ENCODE results near the gene SIMC1. TPM values are rescaled to one million over a fixed set of nuclear protein-coding genes. Genes with fewer than 3 reads are reported as not detected.
"Not testable (repeated sequence)": the region's sequence is repeated elsewhere in the genome, so short reads cannot be mapped to it uniquely, and the experiment has no call there.

Gene SIMC1
- total RNA-seq, result 10 to 100 TPM; 24.0 to 27.6 TPM

DNA sequence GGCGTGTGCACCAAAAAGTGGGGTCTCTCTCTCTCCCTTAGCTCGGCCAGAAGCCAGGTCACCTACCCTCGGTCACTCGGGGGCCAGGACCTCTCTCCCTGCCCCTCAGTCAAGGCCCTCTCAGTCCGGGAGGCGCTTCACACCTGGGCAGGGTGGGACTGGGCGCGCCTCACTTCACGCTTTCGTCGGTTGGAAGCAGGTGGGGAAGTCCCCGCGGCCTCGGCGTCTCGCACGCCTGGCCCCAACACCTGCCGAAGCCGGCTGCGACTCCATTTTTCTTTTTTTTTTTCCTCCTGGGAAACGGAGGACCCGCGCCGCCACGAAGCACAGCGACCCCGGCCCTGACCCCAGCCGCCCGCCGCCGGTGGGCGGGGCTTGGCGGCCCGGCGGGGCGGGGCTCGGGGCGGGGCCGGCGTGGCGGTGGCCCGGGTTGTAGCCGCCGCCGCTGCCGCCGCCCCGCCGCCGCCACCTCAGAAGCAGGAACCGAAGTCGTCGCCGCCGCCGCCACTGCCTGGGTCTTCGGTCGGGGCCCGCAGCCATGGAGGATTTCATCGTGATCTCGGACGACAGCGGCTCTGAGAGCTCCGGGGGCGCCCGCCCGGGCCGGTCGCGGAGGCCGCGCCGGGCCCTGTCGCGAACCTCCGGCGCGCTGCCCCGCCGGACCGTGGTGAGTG, at the start of gene SIMC1:
Gene SIMC1, plus strand, starts transcription at position 454 of the 674 bp plus-strand sequence. Its CDS starts 85 bp downstream, at position 539.
- H3K4me1 Mint-ChIP-seq; POLR2A ChIA-PET; H3K27me3 Mint-ChIP-seq; CTCF ChIA-PET; H3K9me3 Mint-ChIP-seq (ENCODE audit: low read depth); H3K36me3 Mint-ChIP-seq (ENCODE audit: low read depth): not testable (repeated sequence)
- Mint-ChIP-seq H3K27ac (peak within 1 kb of the TSS; percentile 51), H3K4me3 (peak within 1 kb of the TSS; percentile 65)
- peak; percentile 74 for DNase-seq
- peak; percentile 73 for ATAC-seq
- intact Hi-C loops (cut with DNase I, micrococcal nuclease), result loop anchor here (5.0 kb wide), 2 partner anchors 124 to 299 kb away; partner anchors contain the start of genes KIAA1191 (in 2 of the 2) and RNF44 (in 1 of the 2)

DNA sequence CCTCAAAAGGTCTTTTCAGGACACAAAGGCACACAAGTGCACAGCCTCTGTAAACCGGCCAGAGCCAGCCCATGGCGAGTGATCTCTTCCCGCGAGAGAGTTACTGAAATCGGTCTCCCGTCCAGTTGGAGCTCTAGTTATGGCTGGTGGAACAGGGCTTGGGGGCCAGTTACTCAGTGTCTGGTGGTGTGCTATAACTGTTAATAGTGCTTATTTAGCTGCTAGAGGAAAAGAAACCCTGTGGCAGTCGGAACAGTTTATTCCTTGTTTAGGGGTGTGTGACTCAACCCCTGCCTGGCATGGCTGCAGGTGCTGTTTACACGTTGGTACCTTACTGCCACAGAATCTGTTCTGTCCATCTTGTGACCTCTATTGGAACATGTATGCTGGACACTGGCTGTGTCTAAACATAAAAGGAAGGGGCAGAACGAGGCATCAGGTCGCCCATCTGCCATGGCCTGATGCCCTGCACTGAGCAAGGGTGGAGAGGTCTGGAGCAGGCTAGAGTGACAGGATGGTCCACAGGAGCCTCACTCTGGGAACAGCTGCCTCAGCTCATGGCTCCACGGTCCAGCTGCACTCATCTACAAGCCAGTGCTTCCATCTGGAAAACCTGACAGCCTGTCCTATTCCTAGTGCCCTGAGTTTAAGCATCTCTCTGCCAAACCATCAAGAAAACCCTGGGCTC, 49.6 kb upstream of the SIMC1 start:
- no peak for DNase-seq

DNA sequence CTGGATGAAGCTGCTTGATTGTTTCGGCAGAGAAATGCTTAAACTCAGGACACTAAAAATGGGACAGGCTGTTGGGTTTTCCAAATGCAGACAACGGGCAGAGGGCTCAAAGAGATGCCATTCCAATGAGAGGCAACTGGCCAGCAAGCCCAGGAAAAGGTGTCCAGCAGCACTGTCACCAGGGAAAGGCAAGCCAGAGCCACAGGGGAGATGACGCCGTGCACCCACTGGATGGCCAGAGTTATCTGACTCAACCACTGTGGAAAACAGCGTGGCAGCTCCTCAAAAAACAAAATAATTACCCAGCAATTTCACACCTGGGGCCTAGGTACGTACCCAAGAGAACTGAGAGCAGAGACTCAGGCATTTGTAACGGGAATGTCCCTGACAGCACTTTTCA, 48.4 kb upstream of the SIMC1 start:
- Mint-ChIP-seq H3K36me3 (ENCODE audit: low read depth) (no peaks in the 10 kb centered on the region), H3K27ac (no peak overlapping the region), H3K4me1 (no peaks in the 10 kb centered on the region), H3K27me3 (peaks cover 5% of the 10 kb centered on the region), H3K4me3 (no peak overlapping the region), H3K9me3 (ENCODE audit: low read depth) (no peaks in the 10 kb centered on the region)
- ATAC-seq, result no peak
- intact Hi-C loops (cut with DNase I, micrococcal nuclease), result no loop called here
- ChIA-PET POLR2A (no interaction called here), CTCF (no interaction called here)
- DNase-seq, result no peak

More for the DNA sequence above, 49.6 kb upstream of the SIMC1 start:
- POLR2A ChIA-PET, result no interaction called here
- no peak overlapping the region for H3K27ac Mint-ChIP-seq
- H3K36me3 Mint-ChIP-seq (ENCODE audit: low read depth), result no peaks in the 10 kb centered on the region
- H3K9me3 Mint-ChIP-seq (ENCODE audit: low read depth), result no peaks in the 10 kb centered on the region
- CTCF ChIA-PET, result no interaction called here
- H3K4me3 Mint-ChIP-seq, result no peak overlapping the region
- intact Hi-C loops (cut with DNase I, micrococcal nuclease), result no loop called here
- ATAC-seq, result no peak
- H3K4me1 Mint-ChIP-seq, result no peaks in the 10 kb centered on the region
- H3K27me3 Mint-ChIP-seq, result peaks cover 5% of the 10 kb centered on the region

DNA sequence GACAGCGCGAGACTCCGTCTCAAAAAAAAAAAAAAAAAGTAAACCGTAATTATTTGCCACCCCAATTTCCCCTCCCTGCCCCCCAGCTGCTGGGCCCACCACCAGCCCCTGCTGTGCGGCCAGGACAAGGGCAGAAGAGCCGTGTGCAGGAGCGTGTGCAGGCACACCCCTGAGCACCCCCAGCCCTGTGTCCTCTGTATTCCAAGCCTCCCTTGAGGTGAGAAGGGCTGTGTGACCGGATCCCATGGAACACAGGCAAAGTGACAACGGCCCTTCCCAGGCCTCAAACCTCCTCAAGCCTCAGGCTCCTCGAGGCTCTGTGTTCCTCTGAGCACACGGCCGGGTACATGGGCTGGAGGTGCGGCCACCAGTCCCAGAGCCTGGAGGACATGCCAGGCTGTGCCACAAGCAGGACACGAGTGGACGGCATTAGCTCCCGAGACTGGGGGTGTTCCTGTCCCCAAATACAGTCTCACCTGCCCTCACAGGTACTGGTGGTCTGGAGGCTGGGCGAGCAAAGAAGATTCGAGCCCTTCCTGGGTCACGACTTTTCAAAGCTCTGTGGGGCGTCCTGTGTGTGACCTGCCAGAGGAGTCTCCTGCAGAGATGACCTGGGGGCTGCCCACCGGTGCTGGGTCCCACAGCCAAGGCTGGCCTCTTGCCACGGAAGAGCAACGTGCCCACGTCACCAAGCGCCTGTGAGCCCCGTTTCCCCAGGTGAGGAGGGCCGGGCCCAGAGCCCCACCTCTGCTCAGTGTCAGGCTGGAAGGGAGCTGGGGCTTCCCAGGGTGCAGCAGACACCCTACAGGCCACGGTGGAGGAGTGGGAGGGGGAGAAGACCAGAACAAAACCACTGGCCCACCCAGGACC, 47.1 kb upstream of the SIMC1 start:
- no peak overlapping the region for H3K4me3 Mint-ChIP-seq
- no peak for ATAC-seq
- H3K4me1 Mint-ChIP-seq, result peaks cover 4% of the 10 kb centered on the region
- intact Hi-C loops (cut with DNase I, micrococcal nuclease), result no loop called here
- H3K27ac Mint-ChIP-seq, result no peak overlapping the region
- ChIA-PET POLR2A (no interaction called here), CTCF (no interaction called here)
- no peaks in the 10 kb centered on the region for H3K9me3 Mint-ChIP-seq (ENCODE audit: low read depth)
- DNase-seq, result no peak
- no peaks in the 10 kb centered on the region for H3K36me3 Mint-ChIP-seq (ENCODE audit: low read depth)
- H3K27me3 Mint-ChIP-seq, result peaks cover 5% of the 10 kb centered on the region

DNA sequence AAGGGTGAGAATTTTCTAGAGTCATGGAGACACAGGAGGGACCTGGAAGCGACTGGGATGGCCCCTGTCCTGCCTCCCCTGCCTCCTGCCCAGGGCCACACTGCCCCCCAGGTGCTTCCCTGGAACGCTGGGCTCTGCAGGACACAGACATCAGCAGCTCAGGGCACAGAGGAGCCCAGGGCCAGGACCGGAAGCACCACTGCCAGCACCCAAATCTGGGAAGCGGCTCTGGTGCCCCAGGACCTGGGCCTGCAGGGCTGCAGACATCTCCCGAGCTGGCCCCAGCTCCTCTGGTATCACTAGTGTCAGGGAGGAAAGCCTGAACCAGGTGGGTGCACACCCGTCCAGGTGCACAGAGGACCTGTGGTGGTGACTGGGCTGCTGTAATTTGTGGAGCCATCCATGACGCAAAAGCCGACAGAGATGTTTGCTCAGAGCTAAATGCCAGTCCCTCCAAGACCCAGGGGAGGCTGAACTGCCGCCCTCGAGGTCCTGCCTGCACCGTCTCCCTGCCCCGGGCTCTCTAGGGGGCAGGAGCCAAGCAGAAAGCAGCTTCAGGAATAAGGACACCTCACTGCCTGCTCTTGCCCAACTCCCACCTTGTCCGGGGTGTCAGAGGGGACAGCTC, 46.0 kb upstream of the SIMC1 start:
- Mint-ChIP-seq H3K36me3 (ENCODE audit: low read depth) (no peaks in the 10 kb centered on the region), H3K27me3 (peaks cover 5% of the 10 kb centered on the region), H3K27ac (no peak overlapping the region), H3K9me3 (ENCODE audit: low read depth) (no peaks in the 10 kb centered on the region), H3K4me3 (no peak overlapping the region), H3K4me1 (peaks cover 4% of the 10 kb centered on the region)
- ATAC-seq (no peak), DNase-seq (no peak)
- intact Hi-C loops (cut with DNase I, micrococcal nuclease), result no loop called here
- CTCF ChIA-PET, result no interaction called here
- POLR2A ChIA-PET, result no interaction called here

DNA sequence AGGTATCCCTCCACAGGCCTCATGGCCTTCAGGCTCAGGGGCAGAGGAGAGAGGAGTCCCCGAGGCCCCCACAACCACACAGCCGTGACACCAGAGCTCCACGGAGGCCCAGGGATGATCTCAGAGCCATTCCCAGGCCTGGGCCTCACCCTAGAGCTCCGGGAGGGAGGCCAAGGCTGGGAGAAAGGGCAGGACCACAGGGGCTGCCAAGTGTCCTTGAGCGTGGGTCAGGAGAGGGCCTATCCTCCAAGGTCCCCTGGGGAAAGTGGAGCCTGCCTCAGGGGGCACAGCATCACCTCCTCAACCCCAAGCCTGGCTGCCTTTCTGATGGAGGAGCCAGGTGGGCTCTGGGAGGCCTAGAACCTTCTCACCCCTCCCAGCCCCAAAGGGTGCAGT, 45.5 kb upstream of the SIMC1 start:
- intact Hi-C loops (cut with DNase I, micrococcal nuclease); H3K27me3 Mint-ChIP-seq; H3K36me3 Mint-ChIP-seq (ENCODE audit: low read depth); H3K27ac Mint-ChIP-seq; ATAC-seq; DNase-seq; CTCF ChIA-PET; H3K9me3 Mint-ChIP-seq (ENCODE audit: low read depth); POLR2A ChIA-PET; H3K4me1 Mint-ChIP-seq; H3K4me3 Mint-ChIP-seq: not testable (repeated sequence)

DNA sequence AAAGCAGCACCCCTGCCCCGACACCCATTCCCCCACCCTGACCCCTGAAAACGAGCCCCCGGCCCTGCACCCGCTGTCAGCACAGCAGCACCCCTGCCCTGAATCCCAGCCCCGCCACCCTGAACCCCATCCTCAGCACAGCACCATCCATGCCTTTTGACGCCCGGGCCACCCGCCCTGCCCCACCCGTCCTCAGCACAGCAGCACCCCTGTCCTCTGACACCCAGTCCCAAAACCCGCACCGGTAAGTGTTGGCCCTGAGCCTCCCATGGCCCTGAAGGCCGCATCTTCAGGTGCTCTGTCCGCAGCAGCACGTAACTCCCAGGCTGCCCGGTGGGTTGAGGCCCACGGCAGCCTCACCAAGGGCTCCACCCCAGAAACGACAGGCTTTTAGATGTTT, 44.6 kb upstream of the SIMC1 start:
- H3K36me3 Mint-ChIP-seq (ENCODE audit: low read depth); H3K9me3 Mint-ChIP-seq (ENCODE audit: low read depth); H3K4me3 Mint-ChIP-seq; ATAC-seq; H3K27ac Mint-ChIP-seq; CTCF ChIA-PET; intact Hi-C loops (cut with DNase I, micrococcal nuclease); POLR2A ChIA-PET; DNase-seq; H3K4me1 Mint-ChIP-seq: not testable (repeated sequence)
- H3K27me3 Mint-ChIP-seq, result peaks cover 13% of the 10 kb centered on the region

DNA sequence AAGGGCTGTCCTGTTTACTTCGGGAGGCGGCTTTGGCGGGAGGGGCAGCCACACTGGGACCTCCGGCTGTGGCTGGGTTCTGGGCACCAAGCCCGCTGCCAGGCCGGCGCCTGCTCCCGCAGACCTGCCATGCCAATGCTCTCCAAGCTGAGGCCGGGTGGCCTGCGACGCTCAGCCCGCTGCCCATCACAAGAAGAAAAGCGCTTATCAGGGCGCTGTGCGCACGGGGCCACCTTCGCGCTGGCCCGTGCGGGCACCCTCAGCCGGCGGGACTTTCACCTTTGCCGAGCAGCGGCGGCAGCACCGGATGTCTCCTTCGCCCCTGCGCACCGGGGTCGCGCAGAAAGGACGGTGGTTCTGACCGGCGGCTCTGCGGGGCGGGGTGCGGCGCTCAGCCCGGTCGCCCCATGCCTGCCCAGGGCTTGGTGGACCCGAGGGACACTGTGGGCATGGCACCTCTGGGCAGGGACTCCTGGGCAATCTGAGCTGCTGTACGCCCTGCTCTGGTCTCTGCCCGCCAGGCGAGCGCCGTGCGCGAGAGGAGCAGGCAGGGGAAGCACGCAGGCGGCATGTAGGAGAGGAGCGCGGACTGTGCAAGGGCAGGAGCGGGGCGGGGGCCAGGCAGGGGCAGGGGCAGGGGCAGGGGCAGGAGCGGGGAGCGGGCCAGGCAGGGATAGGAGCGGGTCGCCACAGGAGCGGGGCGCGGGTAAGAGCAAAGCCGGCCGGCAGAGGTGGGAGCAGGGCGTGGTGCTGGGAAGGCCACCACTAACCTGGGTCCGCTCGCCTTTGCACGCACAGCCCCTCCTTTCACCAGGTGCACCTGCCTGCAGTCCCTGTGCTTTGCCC, 43.8 kb upstream of the SIMC1 start:
- peak; percentile 54 for ATAC-seq
- peaks cover 15% of the 10 kb centered on the region for H3K27me3 Mint-ChIP-seq
- H3K36me3 Mint-ChIP-seq (ENCODE audit: low read depth); H3K27ac Mint-ChIP-seq; intact Hi-C loops (cut with DNase I, micrococcal nuclease); CTCF ChIA-PET; POLR2A ChIA-PET; H3K4me1 Mint-ChIP-seq; H3K4me3 Mint-ChIP-seq; H3K9me3 Mint-ChIP-seq (ENCODE audit: low read depth): not testable (repeated sequence)
- DNase-seq, result peak; percentile 10

DNA sequence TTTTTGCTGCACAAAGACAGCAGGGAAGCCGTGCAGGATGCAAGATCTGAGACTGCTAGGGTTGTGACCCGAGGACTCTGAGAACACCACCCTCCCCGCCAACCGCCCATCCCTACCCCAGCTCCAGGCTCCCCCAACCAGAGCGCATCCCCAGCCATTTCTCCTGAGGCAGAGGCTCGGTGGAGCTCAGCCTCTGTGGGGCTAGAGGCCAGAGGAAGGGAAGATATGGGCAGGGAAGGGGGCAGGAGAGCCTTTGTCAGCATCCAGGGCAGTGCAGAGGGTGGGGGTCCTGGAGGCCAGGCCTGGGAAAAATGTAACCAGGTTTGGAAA, 43.2 kb upstream of the SIMC1 start:
- CTCF ChIA-PET; H3K4me1 Mint-ChIP-seq; POLR2A ChIA-PET; H3K4me3 Mint-ChIP-seq; H3K9me3 Mint-ChIP-seq (ENCODE audit: low read depth); DNase-seq; H3K36me3 Mint-ChIP-seq (ENCODE audit: low read depth); intact Hi-C loops (cut with DNase I, micrococcal nuclease); H3K27ac Mint-ChIP-seq: not testable (repeated sequence)
- H3K27me3 Mint-ChIP-seq, result peaks cover 20% of the 10 kb centered on the region
- peak; percentile 5 for ATAC-seq

DNA sequence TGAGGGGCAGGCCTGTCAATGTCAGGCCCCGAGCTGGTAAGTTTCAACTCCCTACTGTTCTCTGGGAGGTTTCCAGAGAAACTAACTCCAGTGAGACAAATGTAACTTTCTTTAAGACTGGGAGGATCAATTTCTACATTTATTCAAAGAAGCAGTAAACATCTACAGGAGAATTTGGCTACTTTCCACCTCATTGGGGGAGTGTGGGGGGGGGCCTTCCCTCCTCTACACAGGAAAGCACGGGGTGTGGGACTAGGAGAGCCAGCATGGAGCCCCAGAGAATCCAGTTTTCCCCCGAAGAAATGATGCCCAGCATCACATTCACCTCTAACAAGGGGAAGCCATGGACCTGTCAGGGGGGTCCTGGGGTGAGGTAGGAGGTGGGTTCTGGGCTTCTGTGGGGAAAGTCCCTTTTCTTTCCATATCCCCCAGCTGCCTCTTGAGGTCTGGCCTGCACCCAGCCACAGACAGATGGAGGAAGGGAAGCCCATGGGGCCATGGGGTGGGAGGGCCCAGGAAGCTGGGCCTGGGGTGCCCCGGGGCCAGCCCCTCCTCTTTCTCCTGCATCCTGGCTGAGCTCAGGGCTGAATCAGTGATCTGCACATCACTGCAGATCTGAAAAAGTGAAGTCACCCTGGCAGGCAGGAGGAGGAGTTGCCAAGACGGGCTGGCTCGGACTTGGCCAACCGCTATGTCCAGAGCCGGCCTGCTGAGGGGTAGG, 42.6 kb upstream of the SIMC1 start:
- not testable (repeated sequence) for H3K9me3 Mint-ChIP-seq (ENCODE audit: low read depth)

More for the DNA sequence above, 42.6 kb upstream of the SIMC1 start:
- DNase-seq (peak; percentile 23), ATAC-seq (peak; percentile 66)
- H3K36me3 Mint-ChIP-seq (ENCODE audit: low read depth); CTCF ChIA-PET; H3K4me1 Mint-ChIP-seq; intact Hi-C loops (cut with DNase I, micrococcal nuclease); H3K27ac Mint-ChIP-seq; H3K4me3 Mint-ChIP-seq; POLR2A ChIA-PET: not testable (repeated sequence)
- peaks cover 22% of the 10 kb centered on the region for H3K27me3 Mint-ChIP-seq
